HCT116 (cell line): ENCODE measurements around the gene ABTB1.

Experiments
- CEBPB ChIP-seq: IDR thresholded peaks from 2 replicates; pipeline ENCODE4 v1.6.1; 2012; ENCODE audit warnings: low read depth
- POLR2A ChIP-seq: IDR thresholded peaks from 2 replicates; pipeline ENCODE4 v1.7.0; 2011; ENCODE audit warnings: borderline replicate concordance; ENCODE audit not compliant: insufficient read depth, insufficient read length; ENCODE audit errors: extremely low read depth
- TF ChIP-seq, protein P1 (sequence below), 3 experiments: fragments of 200-600 bp in 1 of 3; sonication (generic) in 1 of 3; IDR thresholded peaks in 2 of 3; conservative IDR thresholded peaks in 1 of 3; 2 replicates each; pipeline ENCODE4 v1.5.1; 2012 to 2017; ENCODE audit warnings: low read depth in 2 of 3, low read length in 2 of 3, antibody characterized with exemption in 1 of 3, borderline replicate concordance in 1 of 3, control low read depth in 1 of 3, mild to moderate bottlenecking in 1 of 3, mixed read lengths in 1 of 3, mixed run types in 1 of 3, moderate library complexity in 1 of 3; ENCODE audit not compliant: insufficient read depth in 1 of 3

DNA sequence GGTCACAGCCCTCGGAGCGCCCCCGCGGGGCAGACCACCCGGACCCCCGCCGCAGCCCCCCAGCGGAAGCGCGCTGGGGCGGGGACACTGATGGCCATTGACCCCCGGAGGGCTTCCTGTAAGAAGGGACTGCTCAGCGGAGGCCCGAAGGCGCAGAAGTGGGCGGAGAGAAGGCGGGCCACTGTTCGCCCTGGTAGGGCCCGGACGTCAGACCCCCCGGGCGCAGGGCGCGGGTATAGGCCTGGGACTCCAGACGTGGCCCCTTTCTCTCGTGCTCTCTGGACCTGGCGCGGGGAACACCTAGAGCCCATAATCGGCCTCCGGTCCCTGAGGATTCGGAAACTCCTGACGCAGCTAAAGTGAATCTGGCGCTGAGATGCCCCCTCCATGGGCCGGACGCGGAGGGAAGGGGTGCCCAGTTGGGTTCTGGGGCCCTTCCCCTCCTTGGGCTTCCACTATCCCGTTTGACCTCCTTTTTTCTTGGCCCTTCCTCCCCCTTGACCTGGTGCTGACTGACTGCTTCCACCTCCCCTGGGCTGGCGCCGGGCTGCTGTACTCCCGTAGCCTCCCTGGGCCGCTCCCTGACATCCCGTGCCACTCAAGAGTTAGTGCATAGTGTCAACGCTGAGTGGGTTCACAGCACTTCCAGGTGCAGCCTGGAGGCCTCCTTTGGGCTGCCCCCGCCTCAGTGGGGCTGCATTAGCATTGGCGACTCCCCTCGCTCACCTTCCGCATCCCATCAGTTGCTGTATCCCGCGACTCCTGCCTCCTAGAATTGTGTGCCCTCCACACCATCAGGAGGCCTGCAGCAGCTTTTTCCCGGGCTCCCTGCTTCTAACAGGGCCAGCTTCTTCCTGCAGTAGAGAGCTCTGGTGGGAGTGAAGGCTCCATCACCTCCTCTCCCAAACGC, 694 bp downstream of the ABTB1 start:
- TF ChIP-seq, protein P1, sequence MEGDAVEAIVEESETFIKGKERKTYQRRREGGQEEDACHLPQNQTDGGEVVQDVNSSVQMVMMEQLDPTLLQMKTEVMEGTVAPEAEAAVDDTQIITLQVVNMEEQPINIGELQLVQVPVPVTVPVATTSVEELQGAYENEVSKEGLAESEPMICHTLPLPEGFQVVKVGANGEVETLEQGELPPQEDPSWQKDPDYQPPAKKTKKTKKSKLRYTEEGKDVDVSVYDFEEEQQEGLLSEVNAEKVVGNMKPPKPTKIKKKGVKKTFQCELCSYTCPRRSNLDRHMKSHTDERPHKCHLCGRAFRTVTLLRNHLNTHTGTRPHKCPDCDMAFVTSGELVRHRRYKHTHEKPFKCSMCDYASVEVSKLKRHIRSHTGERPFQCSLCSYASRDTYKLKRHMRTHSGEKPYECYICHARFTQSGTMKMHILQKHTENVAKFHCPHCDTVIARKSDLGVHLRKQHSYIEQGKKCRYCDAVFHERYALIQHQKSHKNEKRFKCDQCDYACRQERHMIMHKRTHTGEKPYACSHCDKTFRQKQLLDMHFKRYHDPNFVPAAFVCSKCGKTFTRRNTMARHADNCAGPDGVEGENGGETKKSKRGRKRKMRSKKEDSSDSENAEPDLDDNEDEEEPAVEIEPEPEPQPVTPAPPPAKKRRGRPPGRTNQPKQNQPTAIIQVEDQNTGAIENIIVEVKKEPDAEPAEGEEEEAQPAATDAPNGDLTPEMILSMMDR (IDR thresholded peaks at IDR 0.05 in 2 of 3, conservative IDR thresholded peaks at IDR 0.05 in 1 of 3; ENCODE audit: borderline replicate concordance in 1 of 3, insufficient read depth in 1 of 3, low read depth in 2 of 3, low read length in 2 of 3), result no peak
- TF ChIP-seq POLR2A (no peak), CEBPB (no peak)
